ENCODE measurements around the gene SPEF1.
A peak's percentile ranks its signal among the peaks of the same experiment; 100 is the strongest.
"Not testable (repeated sequence)": the region's sequence is repeated elsewhere in the genome, so short reads cannot be mapped to it uniquely, and the experiment has no call there.

SPEF1 gene

DNA sequence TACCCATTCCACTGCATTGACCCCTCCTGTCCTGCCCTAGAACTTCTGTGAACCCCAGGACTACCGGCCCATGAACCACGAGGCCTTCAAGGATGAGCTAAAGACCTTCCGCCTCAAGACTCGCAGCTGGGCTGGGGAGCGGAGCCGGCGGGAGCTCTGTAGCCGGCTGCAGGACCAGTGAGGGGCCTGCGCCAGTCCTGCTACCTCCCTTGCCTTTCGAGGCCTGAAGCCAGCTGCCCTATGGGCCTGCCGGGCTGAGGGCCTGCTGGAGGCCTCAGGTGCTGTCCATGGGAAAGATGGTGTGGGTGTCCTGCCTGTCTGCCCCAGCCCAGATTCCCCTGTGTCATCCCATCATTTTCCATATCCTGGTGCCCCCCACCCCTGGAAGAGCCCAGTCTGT is 23.5 kb upstream of the SPEF1 start:
- no peak for DNase-seq

DNA sequence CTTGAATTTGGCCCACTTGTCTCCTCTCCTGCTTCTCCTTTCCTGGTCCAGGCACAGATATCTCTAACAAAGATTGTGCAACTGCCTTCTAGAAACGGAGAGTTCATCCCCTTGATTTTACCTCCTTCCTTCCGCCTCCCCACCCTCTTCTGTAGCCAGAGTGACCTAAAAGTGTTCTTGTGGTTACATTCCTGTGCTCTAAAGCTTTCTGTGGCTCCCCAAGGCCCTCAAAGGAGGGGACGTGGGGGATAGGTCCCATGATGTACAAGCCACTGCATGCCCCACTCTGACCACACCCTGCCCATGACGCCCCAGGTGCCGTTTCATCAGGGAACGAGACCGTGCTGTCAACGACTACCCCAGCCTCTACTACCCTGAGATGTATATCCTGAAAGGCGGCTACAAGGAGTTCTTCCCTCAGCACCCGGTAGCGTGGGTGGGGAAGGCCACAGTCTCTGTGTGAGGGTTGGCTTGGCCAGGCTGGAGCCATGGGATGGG is 23.1 kb upstream of the SPEF1 start:
- DNase-seq: no peak

- DNase-seq: no peak
Observed at GRCh38 chr20:3803854-3804253, 22.6 kb upstream of the SPEF1 start.

- DNase-seq: no peak
Observed at GRCh38 chr20:3803289-3803688, 22.0 kb upstream of the SPEF1 start.

DNA sequence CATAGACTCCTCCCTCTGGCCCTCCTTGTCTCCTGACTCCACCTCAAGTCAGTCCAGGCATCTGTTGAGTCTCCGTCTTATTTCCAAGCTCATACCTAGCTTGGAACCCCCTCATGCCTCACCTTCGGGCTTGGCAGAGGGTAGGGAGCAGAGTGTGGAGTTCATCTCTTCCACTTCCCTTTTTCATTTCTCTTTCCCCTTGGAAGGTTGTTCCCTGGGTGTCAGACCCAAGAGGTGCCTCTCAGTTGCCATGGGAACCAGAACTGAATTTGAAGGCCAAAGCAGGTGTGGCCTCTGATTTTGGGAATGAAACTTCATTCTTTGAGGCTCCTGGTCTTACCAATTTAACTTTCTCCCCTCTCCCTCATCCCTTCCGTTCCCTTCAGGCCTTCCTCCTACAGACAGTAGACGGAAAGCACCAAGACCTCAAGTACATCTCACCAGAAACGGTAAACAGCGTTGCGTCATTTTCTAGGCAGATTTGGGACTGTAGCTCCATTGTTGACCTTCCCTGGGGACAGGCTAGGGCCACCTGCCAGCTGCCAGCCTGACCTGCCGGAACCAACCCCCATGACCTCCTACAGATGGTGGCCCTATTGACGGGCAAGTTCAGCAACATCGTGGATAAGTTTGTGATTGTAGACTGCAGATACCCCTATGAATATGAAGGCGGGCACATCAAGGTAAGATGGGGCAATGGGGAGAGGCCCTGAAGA is 21.4 kb upstream of the SPEF1 start:
- no peak for DNase-seq

DNA sequence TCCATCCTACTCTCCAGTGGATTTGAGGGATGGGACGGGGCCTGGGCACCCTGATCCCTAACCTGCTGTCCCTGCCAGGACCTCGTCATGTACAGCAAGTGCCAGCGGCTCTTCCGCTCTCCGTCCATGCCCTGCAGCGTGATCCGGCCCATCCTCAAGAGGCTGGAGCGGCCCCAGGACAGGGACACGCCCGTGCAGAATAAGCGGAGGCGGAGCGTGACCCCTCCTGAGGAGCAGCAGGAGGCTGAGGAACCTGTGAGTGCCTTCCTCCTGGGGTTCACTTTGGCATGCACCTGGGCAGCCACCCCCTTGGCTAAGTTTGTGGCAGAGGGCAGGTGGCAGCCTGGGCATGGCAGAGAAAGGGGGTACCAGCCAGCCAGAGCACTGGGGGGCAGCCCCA is 20.6 kb upstream of the SPEF1 start:
- DNase-seq: no peak

- no peak for DNase-seq
Observed at GRCh38 chr20:3801299-3801698, 20.1 kb upstream of the SPEF1 start.

DNA sequence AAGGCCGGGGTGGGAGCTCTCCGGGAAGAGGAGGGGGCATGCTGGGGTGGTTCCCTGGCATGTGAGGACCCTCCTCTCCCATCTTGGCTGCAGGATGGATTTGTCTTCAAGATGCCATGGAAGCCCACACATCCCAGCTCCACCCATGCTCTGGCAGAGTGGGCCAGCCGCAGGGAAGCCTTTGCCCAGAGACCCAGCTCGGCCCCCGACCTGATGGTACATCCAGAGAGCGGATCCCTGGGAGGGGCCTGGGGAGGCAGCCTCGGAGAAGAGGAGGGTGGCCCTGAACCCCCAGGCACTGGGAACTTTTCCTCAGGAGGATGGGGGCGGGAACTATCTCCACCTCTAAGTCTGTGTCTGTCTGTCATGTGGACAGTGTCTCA is 19.6 kb upstream of the SPEF1 start:
- DNase-seq: no peak

GRCh38 chr20:3800256-3800877 is 19.1 kb upstream of the SPEF1 start:
- no peak for DNase-seq

DNA sequence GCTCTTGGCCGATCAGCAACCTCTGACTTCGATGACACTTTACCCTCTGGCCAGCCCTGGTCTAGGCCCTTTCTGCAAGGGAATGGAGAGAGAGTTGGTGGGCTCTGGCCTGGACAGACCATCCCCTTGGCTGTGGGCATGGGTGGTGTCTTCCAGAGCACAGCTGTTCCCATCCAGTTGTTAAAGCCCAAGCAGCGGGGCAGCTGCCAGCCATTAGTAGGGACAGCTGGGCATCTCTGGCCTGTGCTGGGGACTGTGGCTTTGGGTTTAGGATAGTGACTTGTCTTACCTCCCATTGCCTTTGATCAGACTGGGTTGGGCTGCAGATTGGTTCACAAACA is 17.6 kb upstream of the SPEF1 start:
- DNase-seq: no peak

GRCh38 chr20:3798373-3798768 is 17.1 kb upstream of the SPEF1 start:
- DNase-seq: no peak

DNA sequence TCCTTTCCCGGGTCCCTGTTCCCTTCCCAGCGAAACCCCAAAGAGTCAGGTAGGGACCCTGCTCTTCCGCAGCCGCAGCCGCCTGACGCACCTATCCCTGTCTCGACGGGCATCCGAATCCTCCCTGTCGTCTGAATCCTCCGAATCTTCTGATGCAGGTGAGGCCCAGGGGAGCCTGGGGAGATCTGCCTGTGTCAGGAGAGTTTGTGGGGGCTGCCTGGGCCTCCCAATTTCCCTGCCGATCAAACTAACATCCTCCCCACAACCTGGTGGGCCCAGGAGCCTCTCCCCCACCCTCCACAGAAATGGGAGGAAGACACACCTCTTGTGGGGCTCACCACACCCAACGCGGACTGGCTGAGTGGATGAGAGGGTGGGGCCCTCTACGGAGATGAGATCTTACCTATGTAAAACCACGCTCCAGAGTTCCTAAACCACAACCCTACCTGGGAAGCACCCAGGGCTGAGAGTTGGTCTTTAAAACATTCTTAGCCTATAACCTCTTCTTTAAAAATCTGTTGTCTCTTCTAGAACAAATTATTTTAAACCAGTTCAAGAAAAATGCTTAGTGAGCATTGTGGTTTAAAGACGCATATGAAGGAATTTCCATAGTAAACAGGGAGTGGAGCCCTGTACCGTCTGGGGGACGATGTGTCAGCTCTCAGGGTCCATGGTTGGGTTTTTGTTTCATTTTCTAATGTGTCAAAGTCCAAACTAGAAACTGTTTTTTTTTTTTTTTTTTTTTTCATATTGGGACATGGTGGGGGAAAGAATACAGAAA is 16.5 kb upstream of the SPEF1 start:
- no peak for DNase-seq

DNA sequence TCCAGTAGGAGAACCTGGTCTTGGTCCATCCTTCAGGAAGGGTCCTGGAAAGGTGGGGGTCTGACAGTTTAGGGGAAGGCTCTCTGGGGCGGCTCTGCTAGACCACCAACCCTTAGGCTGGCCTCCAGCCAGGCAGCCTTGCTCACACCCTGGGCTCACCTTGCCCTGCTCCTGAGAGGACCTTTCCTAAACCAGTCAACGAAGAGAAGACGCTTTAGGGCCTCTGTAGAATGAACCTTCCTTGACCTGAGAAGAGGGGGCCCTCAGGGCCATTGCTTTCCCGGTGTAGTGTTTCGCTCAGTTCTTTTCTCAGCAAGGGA is 15.9 kb upstream of the SPEF1 start:
- no peak for DNase-seq

DNA sequence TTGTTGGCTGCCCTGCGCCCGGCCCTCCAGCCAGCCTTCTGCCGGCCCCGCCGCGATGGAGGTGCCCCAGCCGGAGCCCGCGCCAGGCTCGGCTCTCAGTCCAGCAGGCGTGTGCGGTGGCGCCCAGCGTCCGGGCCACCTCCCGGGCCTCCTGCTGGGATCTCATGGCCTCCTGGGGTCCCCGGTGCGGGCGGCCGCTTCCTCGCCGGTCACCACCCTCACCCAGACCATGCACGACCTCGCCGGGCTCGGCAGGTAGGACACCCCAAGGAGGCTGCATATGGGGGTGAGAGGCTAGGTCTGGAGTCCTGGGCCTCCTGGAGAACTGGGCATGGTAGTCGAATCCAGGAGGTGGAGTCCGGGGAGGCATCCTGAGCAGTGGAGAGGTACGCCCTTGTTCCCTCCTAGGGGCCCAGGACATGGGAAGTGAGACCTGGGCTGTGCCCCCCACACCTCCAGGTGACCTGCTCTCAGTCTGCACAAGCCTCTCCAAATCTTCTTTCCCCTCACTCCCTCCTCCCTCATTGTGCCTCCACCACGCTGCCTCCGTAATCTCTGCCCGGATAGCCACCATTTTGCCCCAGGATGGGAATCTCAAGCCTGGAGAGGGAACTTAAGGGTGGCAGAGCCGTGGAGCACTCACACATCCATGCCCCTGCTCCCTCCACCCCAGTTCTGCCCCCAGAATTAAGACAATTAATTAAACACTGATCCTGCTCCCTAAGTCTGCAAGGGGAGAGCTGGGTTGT is 15.4 kb upstream of the SPEF1 start:
- DNase-seq: no peak

GRCh38 chr20:3795511-3796468 is 14.5 kb upstream of the SPEF1 start, which contains the start of gene CDC25B:
CDC25B (plus strand) TSS chr20:3796310; CDS start chr20:3796532, 222 bp downstream.
- DNase-seq: peak; percentile 94

GRCh38 chr20:3794701-3795420 is 13.6 kb upstream of the SPEF1 start:
- no peak for DNase-seq

GRCh38 chr20:3794168-3794567 is 12.9 kb upstream of the SPEF1 start:
- not testable (repeated sequence) for DNase-seq

- not testable (repeated sequence) for DNase-seq
Observed at GRCh38 chr20:3789201-3789600, 8.0 kb upstream of the SPEF1 start.

DNA sequence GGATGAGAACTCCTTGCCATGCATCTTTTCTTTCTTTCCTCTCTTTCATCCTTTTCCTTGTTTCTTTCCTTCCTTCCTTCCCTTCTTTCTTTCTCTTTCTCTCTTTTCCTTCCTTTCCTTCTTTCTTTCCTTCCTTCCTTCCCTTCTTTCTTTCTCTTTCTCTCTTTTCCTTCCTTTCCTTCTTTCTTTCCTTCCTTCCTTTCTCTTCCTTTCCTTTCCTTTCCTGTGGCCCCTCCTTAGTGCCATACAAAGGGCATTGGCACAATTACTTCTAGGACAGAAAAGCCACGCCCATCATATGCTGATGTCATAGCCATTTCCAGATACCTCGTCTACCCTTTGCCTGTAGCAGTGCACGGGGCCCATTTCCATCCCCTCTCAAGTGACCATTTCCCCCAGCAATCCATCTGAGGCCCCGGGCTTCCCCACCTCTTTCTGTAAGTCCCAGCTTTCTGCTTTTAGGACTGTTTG is 7.5 kb upstream of the SPEF1 start:
- DNase-seq: peak; percentile 18

- DNase-seq: no peak
Observed at GRCh38 chr20:3787324-3788014, 6.2 kb upstream of the SPEF1 start.

Measured in NCI-H2227 treated with DMSO at 0.1 percent for 48 hours (cell line).